Measurements from ENCODE around the gene PRR18. TPM values are rescaled to one million over a fixed set of nuclear protein-coding genes. Genes with fewer than 3 reads are reported as not detected.

PRR18 gene
- total and polyA plus RNA-seq, 2 of the 8 experiments (the other 6 are each of a cell fraction or from before 2014, with no cell fraction given), result 0.08 to 0.19 TPM

GRCh38 chr6:166301611-166302529 lies 6.3 kb downstream of the PRR18 start:
- Histone ChIP-seq H2BK120ac (replicated peaks; ENCODE audit: low read depth, low read length) (no peak overlapping the region), H3K18ac (ENCODE audit: extremely low read depth, low read length) (no peak overlapping the region), H3K27ac (ENCODE audit: low read depth, low read length) (no peak overlapping the region), H3K4me2 (ENCODE audit: insufficient read depth in 1 of 2, low read depth in 2 of 2, low read length in 2 of 2) (no peak overlapping the region), H3K79me1 (ENCODE audit: low read depth, low read length) (no peaks in the 10 kb centered on the region), H4K8ac (ENCODE audit: extremely low read depth, insufficient read depth, low read length) (no peak overlapping the region), H3K79me2 (ENCODE audit: control insufficient read depth in 1 of 2, insufficient read depth in 2 of 2, low read length in 2 of 2) (no peaks in the 10 kb centered on the region), H2BK15ac (ENCODE audit: low read length) (no peak overlapping the region), H4K5ac (ENCODE audit: insufficient read length, low read depth, low read length) (no peak overlapping the region), H2AFZ (ENCODE audit: low read length) (no peak overlapping the region), H3K4me1 (replicated peaks in 1 of 4; ENCODE audit: control insufficient read depth in 3 of 4, insufficient read depth in 4 of 4, low read length in 3 of 4) (peaks cover 0 to 1% (median under 1%) of the 10 kb centered on the region in 4 experiments; a peak in 2 of 7 replicates), H2AK5ac (ENCODE audit: low read depth, low read length) (no peak overlapping the region), H4K91ac (replicated peaks; ENCODE audit: insufficient read length, low read length) (no peak overlapping the region), H3K14ac (ENCODE audit: insufficient read length) (no peak overlapping the region), H3K4me3 (ENCODE audit: extremely low read depth in 1 of 4, insufficient read depth in 2 of 4, low read depth in 3 of 4, low read length in 4 of 4) (no peak overlapping the region), H3K56ac (replicated peaks; ENCODE audit: insufficient read length, low read depth, low read length) (no peak overlapping the region), H3K9ac (replicated peaks in 1 of 4; ENCODE audit: extremely low read depth in 1 of 4, low read depth in 3 of 4, low read length in 3 of 4) (no peak overlapping the region), H3K9me3 (ENCODE audit: insufficient read depth in 2 of 2, low read depth in 1 of 2, low read length in 1 of 2) (peaks cover 0 to 3% of the 10 kb centered on the region in 2 experiments; a peak in 1 of 4 replicates), H2BK20ac (ENCODE audit: low read length) (no peak overlapping the region), H3K4ac (replicated peaks; ENCODE audit: insufficient read length, low read depth, low read length) (no peak overlapping the region), H4K20me1 (replicated peaks in 1 of 2; ENCODE audit: control insufficient read depth in 1 of 2, insufficient read depth in 2 of 2, low read length in 2 of 2) (no peaks in the 10 kb centered on the region), H3K23ac (ENCODE audit: insufficient read length) (no peak overlapping the region), H3K27me3 (replicated peaks in 1 of 4; ENCODE audit: control insufficient read depth in 3 of 4, extremely low read depth in 1 of 4, insufficient read depth in 3 of 4, low read length in 3 of 4) (peaks cover 6 to 17% (median 13%) of the 10 kb centered on the region in 4 experiments), H2BK5ac (ENCODE audit: low read depth, low read length) (no peak overlapping the region), H3K36me3 (ENCODE audit: control insufficient read depth in 2 of 4, insufficient read depth in 4 of 4, low read length in 3 of 4) (no peaks in the 10 kb centered on the region), H2BK12ac (ENCODE audit: low read depth, low read length) (no peak overlapping the region), H3K23me2 (ENCODE audit: low read depth, low read length) (no peaks in the 10 kb centered on the region; the same call in 1 of the 2 replicates)
- ChIA-PET POLR2A (ENCODE audit: partially characterized antibody) (no interaction called here), CTCF (ENCODE audit: partially characterized antibody) (interaction anchor here (1.4 to 4.6 kb wide), 4 partner anchors 9 to 27 kb away, joined by 3 to 19 read pairs (median 7); no protein-coding TSS in a partner anchor)
- DNase-seq (ENCODE audit: low read depth in 1 of 2, low spot score in 2 of 2), result no peak
- 87% methylated on average over 17 of the region's 17 CpGs; no CpG with 5 or more reads in 1 of the 2 experiments for WGBS, 2 experiments (ENCODE audit: extremely low coverage in 1 of 2, insufficient coverage in 1 of 2, insufficient read length in 1 of 2, insufficient replicate concordance in 2 of 2, low coverage in 1 of 2, low lambda C conversion rate in 2 of 2, missing lambda C conversion rate in 1 of 2)
- TF ChIP-seq CHD1 (IDR thresholded peaks at IDR 0.05; ENCODE audit: low read depth, low read length) (no peak), TBP (IDR thresholded peaks at IDR 0.05; ENCODE audit: low read depth, low read length) (no peak)
- no peak for FAIRE-seq

Measured in H1 (cell line).